Skeletal muscle cell (primary cell): ENCODE measurements around the gene TEX48.

Source experiments
- DNase-seq: peaks from one replicate; pipeline ENCODE4 v3.0.0-alpha.2; 2010; ENCODE audit warnings: low read depth
- H3K4me3 ChIP-seq: 2 replicates; pipeline ENCODE4 v1.5.1; 2011; ENCODE audit warnings: low read depth, mild to moderate bottlenecking, control low read depth, low read length, moderate library complexity

Gene TEX48

DNA sequence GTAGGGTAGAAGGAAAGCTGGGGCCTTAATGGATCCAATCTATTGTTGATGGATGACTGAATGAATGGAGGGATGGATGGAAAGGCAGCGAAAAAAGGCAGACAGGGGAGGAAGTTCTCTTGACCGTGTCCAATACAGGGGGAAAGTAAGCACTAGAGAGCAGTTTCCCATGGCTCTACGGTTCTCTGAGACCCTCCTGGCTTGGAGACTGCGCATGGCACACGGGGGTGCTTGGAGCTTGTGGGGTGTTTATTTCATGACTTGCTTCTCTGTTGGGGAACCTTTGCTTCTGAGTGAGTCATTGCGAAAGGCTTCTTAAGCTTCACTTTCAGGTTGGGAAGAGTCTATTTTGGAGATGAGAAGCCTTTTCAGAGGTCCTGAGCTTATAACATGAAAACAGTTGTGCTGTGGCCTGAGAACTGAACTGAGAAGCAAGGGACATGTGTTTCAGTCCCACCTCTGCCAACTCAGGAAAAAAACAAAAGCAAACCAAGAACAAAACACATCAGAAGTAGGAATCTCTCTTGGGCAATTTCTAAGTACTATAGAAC is 12.8 kb upstream of the TEX48 start:
- no peak for DNase-seq
- no peak overlapping the region for H3K4me3 ChIP-seq

DNA sequence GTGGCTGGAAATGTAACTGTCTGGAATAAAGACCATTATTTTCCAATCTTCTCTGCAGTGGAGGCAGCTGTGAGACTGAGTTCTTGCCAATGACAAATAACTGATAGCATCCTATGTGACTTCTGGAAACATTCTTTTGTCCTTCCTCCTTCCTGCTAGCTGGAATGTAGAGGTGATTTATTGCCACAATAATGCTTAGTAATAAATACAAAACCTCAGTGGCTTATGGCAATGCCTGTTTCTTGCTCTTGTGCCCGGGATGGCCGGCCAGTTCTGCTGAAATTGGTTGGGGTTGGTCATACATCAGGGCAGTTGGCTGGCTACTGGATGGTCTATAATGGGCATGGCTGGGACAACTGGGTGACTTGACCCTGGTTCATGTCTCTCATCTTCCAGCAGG is 12.2 kb upstream of the TEX48 start:
- H3K4me3 ChIP-seq = no peak overlapping the region
- DNase-seq = no peak

DNA sequence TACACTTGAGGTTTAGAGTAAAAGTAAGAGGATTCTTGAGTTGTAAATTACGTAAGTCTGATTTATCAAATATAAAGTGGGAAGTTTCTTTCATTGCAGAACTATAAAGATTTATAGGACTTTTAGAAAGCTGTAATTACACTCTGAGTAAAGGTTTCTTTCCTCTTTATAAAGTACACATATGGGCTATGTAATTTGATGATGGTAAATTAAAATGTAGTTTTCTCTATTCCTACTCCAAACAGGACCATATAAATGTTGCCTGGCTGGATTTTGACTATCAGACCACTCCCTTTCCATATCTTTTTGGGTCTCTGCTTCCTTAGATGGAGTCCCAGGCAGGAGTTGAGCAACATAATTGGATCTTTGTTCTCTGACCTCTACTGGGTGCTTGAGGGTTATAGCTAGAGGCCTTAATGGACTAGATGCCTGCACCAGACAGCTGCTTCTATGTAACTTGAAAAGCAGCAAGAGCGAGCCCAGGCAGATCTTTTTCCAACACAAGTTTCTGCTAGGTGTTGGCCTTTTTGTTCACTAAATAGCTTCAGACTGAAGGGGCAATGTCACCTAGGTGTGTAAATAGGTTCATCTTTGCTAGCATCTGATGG is 11.4 kb upstream of the TEX48 start:
- H3K4me3 ChIP-seq = no peak overlapping the region
- no peak for DNase-seq

DNA sequence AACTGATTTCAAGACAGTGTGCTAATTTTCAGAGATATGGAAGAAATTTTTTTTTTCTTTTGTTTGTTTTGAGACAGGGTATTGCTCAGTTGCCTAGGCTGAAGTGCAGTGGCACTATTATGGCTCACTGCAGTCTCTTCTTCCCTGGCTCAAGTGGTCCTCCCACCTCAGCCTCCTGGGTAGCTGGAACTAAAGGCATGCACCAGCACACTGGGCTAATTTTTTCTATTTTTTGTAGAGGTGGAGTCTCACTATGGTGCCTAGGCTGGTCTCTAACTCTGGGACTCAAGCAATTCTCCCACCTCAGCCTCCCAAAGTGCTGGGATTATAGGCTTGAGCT is 9.9 kb upstream of the TEX48 start:
- no peak overlapping the region for H3K4me3 ChIP-seq
- no peak for DNase-seq

DNA sequence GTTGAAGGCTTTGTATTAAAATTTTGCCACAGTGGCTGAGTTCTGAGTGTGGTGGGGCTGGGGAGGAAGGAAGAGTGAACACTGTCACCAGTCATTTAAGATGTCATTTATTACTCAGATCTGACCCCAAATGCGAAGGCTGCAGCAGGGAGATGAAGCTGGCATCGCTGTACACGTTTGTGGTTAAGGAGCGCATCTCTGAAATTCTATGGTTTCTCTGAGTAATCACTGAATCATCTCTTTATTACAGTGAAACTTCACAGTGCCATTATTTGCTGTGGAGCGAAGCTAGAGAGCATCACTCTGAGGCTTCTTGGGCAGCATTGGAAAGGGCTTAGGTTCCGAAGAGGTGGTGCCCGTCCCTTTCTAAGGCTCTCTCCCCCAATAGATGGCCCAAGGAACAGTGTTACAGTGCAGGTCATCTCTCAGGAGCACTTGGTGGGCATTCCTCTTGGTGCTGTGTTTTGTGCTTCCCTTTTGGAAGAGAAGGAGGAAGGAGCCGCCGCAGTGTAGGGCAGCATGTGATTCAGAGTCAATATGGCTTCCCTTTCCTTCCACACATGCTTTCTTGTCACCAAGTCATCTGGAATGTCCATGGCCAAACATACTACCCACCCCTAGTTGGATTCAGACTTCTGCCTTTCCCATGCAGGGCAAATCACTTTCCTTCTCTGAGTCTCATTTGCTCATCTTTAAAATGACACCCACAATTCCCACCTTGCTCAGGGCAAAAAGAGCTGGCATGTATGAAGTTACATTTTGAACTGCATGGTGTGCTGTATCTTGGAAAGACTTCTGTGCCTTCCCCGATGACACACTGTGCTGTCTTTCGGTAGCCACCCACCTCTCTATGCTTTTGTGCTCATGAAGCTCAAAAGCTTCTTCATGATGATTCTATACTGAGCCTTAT is 9.3 kb upstream of the TEX48 start:
- DNase-seq = peak; percentile 69
- no peak overlapping the region for H3K4me3 ChIP-seq

DNA sequence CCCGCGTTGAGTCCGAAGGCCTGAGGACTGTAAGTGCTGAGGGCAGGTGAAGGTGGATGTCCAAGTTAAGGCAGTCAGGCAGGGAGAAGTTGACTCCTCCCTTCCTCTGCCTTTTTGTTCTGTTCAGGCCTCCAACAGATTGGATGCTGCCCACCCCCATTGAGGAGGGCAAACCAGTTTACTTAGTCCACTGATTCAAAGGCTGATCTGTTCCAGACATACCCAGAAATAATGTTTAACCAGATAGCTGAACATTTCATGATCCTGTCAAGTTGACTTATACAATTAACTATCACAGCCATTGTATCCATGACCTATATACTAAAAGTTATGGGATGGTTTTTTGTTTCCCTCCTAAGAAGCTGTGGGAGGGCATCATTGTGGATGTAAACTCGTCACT is 8.3 kb upstream of the TEX48 start:
- H3K4me3 ChIP-seq = no peak overlapping the region
- DNase-seq = no peak

DNA sequence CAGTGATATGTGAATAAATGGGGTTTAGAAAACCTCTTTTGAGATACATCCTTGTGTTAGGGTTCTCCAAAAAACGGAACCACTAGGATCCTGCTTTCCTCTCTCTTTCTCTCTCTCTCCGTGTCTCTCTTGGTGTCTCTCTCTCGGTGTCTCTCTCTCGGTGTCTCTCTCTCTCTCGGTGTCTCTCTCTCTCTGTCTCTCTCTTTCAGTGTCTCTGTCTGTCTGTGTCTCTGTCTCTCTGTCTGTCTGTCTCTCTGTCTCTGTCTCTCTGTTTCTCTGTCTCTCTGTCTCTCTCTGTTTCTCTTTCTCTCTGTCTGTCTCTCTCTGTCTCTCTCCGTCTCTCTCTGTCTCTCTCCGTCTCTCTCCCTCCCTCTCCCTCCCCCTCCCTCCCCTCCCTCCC is 7.8 kb upstream of the TEX48 start:
- no peak overlapping the region for H3K4me3 ChIP-seq
- DNase-seq = no peak

DNA sequence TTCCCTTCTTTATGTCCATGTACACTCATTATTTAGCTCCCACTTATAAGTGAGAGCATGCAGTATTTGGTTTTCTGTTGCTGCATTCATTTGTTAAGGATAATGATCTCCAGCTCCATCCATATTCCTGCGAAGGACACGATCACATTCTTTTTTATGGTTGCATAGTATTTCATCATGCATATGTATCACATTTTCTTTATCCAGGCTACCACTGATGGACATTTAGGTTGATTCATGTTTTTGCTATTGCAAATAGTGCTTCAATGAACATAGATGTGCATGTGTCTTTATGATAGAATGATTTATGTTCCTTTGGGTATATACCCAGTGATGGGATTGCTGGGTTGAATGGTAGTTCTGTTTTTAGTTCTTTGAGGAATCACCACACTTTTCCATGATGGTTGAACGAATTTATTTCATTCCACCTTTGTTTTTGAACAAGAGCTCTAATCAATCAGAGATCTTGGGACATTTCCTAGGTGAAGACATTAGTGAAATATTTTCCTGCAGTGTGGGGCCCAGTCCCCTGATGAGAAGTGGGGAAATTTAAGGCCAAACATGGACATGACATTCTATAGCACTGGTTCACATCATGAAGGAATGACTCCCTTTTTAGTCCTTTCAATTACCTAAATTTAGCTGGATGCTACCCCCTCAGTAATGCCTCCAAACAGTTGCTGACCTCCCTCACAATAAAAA is 7.1 kb upstream of the TEX48 start:
- no peak for DNase-seq
- no peak overlapping the region for H3K4me3 ChIP-seq

DNA sequence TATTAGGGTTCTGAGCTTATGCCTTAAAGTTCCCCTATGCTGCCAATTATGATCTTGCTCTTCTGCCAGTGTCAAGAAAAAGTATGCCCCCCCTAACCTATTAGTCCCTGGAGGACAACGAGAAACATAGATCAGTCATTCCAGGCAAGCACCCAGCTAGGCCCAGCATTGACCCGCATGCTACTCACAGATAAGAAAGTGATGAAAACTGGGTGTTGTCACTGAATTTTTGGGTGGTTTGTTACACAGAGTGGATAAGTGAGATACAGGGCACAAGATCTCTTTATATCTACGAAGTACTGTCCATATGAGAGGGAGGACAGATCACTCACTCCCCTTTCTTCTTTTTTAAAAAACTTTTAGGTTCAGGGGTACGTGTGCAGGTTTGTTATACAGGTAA is 6.4 kb upstream of the TEX48 start:
- H3K4me3 ChIP-seq = no peak overlapping the region
- DNase-seq = no peak

DNA sequence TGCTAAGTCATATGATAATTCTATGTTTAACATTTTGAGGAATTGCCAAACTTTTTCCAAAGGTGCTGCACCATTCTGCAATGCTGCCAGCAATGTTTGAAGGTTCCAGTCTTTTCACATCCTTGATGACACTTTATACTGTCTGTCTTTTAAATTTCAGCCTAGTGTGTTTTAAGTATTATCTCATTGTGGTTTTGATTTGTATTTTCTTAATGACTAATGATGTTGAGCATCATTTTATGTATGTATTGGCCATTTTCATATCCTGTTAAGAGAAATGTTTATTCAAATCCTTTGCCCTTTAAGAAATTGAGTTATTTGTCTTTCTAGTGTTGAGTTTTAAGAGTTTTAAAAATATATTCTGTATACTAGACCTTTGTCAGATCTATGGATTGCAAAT is 5.0 kb upstream of the TEX48 start:
- no peak overlapping the region for H3K4me3 ChIP-seq
- DNase-seq = no peak

DNA sequence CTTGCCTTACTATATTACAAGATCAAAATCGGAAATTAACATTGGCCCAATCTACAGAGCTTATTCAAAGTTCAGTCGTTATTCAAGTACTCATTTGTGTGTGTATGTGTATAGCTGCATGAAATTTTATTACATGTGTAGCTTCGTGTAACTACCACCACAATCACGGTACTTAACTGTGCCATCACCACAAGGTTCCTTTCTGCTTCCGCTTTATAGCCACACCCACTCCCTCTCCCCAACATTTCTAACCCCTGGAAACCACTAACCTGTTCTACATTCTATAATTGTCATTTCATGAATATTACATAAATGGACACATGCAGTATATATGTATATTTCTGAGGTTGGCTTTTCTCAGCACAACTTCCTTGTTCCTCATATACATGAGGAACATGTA is 4.0 kb upstream of the TEX48 start:
- no peak overlapping the region for H3K4me3 ChIP-seq
- DNase-seq = no peak

DNA sequence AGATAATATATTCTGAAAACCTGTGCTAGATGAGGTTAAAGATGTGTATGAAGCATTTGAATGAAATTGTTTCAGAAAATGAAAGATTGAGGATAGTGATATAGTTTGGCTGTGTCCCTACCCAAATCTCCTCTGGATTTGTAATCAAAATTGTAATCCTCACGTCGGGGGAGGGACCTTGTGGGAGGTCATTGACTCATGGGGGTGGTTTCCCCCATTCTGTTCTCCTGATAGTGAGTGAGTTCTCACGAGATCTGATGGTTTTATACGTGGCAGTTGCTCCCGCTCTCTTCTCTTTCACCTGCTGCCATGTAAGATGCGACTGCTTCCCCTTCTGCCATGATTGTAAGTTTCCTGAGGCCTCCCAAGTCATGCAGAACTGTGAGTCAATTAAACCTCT is 2.0 kb upstream of the TEX48 start:
- no peak for DNase-seq
- H3K4me3 ChIP-seq = no peak overlapping the region

DNA sequence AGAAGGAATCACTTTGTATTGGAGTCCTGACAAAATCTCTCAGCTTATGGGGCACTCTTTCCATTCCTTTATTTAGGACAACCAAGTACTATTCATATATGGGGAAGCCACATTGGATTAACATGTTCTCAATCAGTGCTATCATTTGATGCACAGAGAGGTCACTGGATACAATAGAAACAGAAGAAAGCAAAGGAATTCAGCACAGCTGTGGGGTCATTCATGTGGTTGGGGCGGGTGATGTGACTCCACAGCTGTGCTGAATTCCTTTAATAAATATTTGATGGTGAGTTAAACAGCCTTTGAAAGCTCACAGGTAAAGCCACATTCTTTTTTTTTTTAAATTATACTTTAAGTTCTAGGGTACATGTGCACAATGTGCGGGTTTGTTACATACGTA is 854 bp upstream of the TEX48 start:
- no peak overlapping the region for H3K4me3 ChIP-seq
- no peak for DNase-seq

DNA sequence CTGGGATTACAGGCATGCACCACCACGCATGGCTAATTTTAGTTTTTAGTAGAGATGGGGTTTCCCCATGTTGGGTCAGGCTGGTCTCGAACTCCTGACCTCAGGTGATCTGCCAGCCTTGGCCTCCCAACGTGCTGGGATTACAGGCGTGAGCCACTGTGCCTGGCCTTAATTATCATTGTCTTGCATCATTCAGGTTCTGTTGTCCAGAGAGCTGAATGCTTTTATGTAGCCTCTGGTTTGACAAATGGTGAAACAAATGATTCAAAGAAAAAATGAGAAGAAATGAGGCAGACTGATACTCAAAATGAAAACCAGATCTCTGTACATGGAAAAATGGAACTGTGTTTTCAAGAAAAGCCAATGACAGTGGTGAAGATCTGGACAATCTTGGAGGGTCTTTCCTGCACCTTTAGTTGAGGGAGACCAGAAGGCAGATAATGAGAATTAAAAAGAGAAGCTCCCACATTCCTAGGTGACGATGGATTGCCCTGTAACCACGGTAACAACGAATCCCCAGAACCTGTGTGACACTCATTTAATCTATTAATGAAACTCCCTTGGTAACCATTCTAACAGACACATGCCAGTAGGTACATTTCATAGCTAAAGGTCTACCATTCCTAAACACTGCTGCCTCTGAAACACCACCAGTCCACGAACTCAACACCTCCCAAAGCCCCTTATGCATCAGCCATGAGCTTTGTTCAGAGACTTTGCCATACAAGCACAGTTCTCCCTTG is 1.6 kb downstream of the TEX48 start:
- no peak overlapping the region for H3K4me3 ChIP-seq
- DNase-seq = no peak

DNA sequence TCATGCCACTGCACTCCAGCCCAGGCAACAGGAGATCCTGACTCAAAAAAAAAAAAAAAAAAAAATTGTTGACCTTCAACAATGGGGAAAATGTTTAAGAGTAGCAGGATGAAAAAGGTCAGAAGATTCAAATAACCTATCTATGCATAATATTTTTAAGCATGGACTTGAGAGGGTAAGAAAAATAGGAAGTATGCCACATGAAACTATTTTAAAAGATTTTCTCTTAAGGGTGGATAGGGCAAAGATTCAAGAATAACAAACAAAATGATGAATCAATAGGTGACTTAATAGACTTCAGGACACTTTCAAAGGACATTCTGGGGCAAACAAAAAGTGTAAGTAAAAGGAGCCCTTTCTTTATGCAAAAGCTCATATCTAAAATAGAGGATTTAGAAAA is 3.2 kb downstream of the TEX48 start:
- no peak for DNase-seq
- no peak overlapping the region for H3K4me3 ChIP-seq

DNA sequence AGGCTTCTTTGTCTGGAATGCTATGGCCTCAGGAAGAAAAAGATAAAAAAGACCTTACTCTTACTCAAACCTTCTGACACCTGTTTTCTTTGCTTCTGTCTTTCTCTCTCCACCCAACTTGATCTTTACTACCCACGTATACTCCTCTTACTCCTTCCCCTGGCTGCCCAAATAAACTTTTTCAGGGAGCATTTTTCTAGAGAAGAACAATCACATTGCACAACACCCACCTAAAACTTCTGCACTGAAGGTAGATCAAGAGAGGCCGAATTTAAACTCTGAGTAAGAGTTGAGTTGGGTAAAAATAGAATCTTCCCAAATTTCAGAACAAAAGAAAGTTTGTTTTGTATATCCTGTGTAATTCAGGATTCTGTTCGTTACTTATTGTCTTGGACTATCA is 3.9 kb downstream of the TEX48 start:
- H3K4me3 ChIP-seq = no peak overlapping the region
- no peak for DNase-seq

DNA sequence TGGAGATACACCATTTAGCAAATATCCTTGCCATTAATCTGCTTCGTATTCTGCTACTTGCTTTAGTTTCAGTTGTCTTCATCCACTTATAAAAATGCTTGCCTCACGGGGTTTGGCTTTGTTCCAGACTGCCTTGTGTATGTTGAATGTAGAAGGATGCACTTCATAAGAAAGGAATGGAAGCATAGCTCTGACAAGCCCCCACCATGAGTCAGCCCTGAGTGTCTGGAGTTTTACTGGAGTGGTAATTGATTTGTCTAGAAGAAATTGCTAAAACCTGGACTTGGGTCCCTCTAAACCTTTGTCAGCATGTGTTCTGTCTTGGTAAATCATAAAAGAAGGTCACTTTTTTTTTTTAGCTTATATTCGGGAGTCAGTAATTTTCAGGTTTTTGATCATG is 4.6 kb downstream of the TEX48 start:
- H3K4me3 ChIP-seq = no peak overlapping the region
- DNase-seq = peak; percentile 99

DNA sequence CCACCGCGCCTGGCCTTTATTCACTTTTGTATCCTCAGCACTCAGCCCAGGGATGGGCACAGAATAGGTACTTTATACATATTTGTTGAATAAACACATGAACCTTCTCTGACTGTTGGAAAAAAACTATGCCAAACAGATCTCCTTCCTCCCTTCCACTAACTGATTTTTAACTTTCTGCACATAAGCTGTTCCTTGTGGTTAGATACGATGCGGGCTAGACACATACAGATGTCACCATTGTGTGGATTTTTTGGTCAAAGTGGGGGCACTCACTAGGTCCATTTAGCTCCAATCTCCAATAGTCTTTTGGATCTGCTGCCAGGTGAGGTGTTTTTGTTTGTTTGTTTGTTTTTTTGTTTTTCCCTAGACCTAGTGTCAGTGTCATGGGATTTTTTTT is 5.1 kb downstream of the TEX48 start:
- H3K4me3 ChIP-seq = no peak overlapping the region
- no peak for DNase-seq

DNA sequence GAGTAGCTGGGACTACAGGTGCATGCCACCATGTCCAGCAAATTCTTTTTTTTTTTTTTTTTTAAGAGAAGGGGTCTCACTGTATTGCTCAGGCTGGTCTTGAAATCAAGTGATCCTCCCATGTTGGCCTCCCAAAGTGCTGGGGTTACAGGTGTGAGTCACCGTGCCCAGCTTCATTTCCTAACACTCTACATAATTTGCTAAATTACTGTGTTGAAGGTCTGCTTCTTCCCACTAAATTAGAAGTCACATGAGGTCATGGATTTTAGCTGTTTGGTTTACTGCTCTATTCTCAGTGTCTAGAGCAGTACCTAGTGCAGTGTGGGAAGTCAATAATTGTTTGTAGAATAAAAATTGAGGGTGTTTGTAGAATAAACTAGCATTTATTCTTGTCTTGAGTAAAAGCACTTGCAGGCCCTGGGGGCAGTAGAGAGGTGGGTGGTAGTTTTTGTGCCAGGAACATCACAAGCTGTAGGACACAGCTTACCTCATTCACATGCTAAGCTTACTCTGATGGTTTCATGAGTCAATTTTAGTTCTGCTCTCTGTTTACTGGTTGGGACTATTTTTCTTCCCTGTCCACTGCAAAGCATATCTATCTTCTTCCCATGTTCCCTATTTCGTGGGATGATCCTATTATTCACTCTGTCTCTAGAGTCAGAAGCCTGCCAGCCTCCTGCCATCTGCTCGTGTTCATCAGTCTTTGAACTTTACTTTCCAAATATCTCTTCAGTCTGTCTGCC is 7.0 kb downstream of the TEX48 start:
- no peak overlapping the region for H3K4me3 ChIP-seq
- no peak for DNase-seq
